NCI-H510A (cell line): ENCODE measurements around the gene FSTL5.
"Not testable (repeated sequence)": the region's sequence is repeated elsewhere in the genome, so short reads cannot be mapped to it uniquely, and the experiment has no call there.

ENCODE experiments used
- DNase-seq: peaks from one replicate; lab custom pipeline; 2025; lab: John Stamatoyannopoulos, UW

Gene FSTL5

DNA sequence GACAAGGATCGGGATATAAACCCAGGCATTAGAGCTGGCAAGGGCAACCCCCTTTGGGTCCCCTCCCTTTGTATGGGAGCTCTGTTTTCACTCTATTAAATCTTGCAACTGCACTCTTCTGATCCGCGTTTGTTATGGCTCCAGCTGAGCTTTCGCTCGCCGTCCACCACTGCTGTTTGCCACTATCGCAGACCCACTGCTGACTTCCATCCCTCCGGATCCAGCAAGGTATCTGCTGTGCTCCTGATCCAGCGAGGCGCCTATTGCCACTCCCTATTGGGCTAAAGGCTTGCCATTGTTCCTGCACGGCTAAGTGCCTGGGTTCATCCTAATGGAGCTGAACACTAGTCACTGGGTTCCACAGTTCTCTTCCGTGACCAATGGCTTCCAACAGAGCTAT, 59.9 kb downstream of the FSTL5 start:
- DNase-seq = not testable (repeated sequence)

DNA sequence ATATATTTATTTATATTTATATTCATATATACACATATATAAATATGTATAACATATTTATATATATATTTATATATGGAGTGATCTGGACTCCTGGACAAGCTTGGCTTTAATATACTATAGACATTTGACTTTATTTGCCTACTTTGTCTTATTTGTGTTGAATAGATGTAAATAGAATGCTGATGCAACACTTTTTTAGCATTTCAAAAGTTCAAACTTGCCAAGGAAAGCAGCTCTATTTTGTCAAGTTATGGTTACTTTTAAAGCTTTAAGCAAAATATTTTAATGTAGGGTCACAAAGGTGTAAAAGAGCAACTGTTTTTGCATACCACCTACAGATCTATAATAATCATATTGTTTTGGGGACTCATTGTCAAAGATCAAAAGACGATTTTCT, 61.1 kb downstream of the FSTL5 start:
- DNase-seq = no peak

DNA sequence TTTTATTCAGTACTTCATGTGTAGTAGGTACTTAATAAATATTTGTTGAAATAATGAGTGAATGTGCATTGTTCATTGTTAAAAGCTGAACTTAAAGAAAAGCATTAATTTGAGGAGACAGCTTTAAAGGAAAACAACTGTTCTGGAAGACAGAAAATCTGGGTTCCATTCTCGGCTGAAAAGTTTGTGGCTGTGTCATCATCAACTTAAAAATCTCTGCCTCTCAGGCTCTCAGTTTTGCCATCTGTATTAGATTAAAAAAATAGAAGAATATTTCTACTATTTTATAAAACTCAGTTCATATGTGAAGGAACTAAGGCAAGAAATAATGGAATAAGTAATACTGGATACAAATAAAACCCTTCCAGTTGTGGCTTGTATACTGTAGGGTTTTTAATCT, 62.5 kb downstream of the FSTL5 start:
- DNase-seq = no peak

DNA sequence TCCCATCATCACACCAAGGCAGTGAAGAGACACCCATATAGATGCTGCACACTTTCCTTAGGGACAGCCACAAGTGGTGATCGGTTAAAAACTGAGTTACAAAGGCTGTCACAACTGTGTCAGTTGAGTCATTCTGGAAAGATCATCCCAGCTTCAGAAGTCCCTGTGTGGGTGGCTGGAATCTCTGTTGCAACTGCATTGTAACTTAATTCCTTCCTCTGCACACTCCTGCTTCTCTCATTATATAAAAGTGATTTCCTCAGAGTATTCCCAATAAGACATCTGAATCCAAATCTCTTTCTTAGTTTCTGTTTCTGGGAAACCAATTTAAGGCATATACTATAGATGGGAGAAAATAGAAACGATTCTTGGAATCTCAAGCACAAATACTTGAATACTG, 88.1 kb downstream of the FSTL5 start:
- no peak for DNase-seq

DNA sequence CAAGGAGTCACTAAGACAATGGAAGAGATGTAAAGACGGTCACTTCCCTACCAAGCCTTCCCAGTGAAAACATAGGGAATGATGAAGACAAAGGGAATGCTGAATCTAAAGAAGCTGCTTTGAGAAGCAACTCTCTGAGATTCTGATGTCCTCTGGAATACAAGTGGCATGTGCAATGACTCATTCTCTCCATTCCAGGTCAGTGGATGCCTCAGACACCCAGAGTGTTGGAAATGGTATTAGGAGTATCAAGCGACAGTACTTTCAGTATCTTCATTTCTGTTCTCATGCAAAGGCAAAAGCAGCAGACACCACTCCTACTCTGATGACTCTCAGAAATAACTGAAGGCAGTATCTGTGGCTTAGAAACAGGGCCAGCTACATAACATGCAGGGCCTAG, 102.6 kb downstream of the FSTL5 start:
- no peak for DNase-seq

DNA sequence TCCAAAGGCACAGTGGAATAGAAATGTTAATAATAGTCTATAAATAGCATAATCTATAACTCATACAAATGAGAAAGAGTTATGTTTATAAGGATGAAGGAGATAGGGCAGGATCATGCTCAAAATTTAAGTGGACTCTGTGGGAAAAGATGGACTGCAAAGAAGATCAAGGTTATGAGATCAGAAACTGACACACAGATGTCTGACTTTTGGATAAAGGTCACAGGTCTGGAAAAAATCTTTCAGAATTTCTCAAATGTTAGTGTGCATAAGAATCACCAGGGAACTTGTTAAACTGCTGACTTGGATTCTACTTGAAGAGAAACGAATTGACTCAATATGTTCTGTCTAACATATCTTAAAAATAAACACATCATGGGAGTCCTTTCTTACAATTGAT, 104.1 kb downstream of the FSTL5 start:
- DNase-seq = no peak

DNA sequence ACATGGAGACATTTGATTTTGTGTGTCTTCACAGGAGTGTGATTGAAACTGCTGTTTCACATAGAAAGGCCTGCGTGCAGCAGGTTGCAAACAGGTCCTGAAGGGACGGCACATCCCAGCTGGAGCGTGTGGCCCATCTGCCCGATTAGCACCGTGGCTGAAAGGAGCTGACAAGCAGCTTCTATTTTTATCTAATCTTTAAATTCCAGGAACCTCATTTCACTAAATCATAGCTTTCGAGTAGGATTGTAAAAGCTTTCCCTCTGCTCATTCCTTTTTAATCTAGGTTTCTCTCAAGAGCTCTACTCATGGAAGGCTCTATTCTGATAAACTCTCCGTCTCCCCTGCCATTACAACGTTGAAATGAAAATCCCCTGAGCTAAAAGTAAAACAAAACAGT, 106.8 kb downstream of the FSTL5 start:
- DNase-seq = no peak

DNA sequence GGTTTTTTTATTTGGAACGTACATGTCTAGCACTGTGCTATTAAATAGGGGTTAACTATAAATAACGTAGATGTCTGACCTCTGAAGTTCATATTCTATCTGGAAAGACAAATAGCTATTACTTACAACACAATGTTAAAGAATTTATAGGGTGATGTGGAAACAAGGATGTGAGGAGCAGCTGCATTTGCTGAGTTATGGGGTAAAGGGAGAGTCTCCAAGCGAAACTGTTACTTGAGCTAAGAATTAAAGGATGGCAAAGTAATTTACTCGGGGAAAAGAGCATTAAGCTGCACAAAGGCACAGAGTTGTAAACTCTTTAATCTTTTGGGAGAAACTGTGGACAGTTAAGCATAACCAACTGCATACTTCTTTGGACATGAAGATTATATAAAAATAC, 117.7 kb downstream of the FSTL5 start:
- no peak for DNase-seq

DNA sequence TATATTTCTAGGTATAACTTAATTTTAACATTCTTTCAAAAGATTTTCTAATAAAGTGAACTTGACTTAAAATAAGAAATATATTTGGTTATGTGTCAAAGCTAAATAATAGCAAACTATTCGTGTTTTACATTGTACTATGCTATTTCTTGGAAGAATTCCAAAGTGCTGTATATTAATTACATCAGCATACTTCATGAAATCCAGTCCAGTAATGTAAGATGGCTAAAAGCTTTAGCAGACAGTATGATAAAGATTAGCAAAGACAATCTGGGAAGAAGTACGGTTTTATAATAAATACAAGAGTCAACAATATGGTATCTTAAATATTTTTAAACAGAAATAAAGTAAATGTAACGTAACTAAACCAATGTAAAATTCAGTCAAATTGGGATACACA, 125.7 kb downstream of the FSTL5 start:
- DNase-seq = no peak

DNA sequence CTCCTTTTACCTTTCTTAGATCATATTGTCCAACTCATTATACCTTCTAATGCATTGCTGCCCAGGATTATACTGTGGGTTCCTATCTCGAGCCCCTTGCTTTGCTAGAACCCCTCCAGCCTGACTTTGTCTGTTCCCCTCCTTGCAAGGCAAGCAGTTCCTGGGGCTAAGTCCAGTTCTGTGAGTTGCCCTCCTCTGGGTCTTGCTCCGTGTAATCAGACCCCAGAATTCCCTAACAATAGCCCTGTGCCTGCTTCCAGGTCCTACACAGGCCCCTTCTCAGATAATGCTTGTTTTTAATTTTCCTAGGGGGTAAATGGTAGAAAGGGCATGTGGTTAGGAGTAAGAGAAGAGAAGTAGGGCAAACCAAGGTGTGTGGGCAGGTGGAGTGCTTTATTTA, 145.9 kb downstream of the FSTL5 start:
- no peak for DNase-seq

DNA sequence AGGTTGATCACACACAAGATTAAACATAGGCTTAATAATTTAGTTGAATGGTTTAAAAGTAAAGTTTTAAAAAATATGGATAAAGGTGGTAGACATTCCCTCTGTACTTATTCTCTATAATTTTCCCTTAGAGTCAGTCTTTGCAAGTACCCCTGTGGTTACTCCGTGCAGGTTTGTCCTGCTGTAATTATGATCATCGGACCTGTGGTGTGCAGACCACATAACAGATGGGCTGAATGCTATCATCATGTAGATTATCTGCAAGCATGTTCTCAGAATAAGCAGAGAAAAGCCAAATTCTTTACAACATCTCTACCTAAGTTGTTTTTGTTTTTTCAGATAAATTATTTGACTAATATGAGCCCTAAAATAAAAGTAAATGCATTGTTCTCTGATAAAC, 146.8 kb downstream of the FSTL5 start:
- DNase-seq = no peak

DNA sequence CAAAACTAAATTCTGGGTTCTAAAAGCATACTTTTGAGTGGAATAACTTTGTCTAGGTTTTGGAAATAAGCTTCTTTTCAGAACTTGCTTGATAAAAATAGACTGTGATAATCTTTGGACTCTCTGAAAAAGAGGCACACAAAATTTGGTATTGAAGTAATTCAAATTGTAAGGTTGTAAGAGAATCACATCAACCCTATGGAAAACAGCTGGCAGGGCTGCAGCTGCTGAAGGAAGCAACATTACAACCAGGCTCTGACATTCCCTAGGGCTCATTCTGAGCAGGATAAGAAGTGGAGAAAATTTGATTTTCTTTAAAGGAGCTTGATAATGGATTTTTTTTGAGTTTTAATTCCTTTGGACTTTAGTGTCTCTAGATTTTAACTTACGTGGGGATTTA, 147.6 kb downstream of the FSTL5 start:
- DNase-seq = no peak

DNA sequence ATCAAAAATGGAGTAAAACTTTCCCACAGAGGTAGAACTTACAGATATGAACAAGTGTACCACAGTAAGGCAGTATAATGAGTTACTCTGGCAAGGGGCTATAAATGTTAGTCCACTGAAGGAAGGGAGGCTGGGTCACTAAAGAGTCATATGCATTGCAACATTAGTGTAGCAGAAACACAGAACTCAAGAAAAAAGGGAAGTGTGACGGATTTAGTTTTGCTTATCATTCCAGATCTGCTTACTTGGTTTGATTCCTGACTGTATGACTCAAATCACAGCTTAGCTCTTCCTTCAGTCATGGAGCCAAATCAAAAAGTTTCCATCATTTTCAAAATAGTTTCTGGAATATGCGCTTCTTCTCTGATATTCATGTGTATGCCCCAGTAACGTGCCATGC, 148.7 kb downstream of the FSTL5 start:
- no peak for DNase-seq

DNA sequence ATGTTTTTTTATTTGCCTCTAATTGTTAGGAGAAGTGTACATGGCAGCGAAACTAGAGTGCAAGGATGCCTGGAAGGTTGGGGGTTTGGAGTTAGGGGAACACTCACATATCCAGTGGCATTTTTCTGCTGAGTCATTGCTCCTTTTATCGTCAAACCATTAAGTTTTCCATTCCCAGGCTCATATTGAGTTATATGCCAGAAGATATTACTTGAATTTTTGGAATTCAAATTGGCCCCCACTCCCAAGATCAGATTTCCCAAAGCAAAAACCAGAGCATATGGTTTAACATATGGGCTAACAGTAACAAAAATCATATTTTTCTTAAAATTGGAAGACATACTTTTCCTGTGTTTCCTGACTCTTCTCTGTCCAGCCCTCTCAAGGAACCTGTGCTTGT, 152.7 kb downstream of the FSTL5 start:
- no peak for DNase-seq

DNA sequence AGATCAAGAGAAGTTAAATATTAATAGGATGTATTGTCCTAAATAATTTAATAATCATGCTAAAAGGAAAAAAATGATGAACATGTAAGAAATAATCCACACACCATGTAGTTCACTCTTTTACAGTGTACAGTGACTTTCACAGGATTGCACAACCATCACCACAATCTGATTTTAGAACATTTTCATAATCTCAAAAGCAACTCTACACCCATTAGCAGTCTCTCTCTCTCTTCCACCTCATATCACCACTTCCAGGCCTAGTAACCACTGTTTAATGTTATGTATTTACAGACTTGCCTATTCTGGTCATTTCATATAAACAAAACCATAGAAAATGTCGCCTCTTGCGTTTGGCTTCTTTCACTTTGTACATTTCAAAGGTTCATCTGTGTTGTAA, 153.4 kb downstream of the FSTL5 start:
- no peak for DNase-seq

DNA sequence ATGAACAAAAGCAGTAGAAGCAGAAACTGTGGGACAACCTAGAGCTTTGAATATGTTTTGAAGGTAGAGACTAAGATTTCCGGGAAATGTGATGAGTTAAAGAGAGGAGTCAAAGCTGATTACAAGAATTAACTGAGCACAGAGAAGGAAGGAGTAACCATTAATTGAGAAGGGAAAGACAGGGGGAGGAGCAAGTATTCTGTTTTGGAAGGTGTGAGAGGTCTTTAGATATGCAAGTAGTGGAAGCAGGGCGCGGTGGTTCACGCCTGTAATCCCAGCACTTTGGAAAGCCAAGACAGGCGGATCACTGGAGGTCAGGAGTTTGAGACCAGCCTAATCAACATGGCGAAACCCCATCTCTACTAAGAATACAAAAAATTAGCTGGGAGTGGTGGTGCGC, 171.5 kb downstream of the FSTL5 start:
- DNase-seq = no peak

DNA sequence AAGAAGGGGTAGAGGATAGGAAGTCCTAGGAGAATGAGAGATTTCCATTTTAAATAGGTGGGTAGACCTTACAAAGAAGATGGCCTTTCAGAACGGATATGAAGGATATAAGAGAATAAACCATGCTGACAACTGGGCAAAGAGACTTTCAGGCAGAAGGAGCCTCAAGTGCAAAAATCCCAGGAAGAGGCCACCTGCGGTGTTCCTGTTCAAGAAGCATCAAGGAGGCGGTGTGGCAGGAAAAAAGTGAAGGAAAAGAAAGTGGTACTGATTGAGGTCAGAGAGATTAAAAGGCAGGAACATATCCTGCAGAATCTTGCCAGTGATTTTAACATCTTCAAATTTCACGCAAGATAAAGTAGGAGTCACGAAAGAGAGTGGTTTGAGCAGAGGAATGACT, 172.0 kb downstream of the FSTL5 start:
- DNase-seq = no peak

DNA sequence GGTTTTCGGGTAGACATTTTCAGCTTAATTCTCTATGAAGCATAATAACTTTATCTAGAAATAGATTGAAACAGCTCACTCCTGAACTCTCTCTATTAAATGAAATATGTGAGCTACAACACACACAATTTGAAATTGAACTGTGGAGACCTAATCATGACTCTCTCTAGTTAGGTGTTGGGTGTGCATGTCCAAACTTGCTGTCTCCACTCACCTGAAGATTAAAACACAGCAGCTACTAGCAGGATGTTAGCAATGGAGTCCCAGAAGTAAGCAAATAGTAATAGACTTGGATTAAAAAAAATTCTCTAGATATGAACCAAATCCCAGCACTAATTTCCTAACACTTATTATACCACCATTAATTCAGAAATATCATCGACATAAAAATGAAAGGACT, 173.1 kb downstream of the FSTL5 start:
- no peak for DNase-seq

DNA sequence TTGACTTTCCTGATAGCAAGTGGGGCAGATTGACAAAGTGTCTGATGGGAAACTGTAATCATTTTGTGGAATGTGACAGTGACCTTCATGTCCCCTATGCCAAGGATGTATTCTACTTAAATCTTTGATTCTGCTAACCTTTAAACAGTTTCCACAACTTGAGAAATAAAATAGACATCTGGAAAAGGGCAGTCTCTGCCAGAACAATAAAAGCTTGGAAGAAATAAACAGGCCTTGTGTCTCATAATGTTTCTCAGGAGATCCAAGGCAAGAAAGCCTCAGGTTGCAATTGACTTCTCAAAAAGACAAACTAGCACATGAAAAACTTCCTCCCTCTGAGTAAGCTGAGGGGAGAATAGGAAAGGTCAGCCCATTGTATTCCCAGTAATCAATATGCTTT, 174.9 kb downstream of the FSTL5 start:
- DNase-seq = no peak

DNA sequence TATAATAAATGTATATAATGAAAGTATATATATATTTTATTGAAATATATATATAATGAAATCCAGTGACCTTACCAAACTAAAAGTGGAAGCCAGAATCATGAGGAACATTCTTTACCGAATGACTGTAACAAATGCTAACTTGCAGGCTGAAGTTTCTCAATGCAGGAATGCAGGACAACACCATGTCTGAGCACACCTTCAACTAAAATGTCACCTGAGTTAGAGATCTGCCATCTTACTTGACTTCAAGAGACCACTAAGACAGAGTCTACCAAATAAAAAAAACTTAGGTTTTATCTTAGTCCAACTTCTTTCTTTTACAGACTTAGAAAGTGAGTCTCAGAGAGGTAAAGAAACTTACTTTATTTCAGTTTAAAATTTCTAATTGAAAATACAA, 176.2 kb downstream of the FSTL5 start:
- no peak for DNase-seq

DNA sequence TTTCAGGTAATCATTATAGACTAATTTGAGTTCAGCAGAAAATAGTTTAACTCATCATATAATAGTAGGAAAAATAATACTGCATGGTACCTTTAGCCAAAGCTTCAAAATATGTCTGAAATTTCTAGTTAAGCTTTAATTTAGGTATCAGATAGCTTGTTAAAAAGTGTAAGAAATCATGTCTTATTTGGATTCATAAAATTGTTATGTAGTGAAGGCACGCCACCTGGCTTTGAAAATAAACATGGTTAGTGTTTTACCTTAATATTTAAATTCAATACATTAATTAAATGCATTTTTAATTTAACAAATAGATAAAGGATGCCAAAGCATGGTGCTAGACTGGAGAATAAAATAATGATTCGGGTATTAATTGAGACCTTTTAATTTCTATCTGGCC, 211.4 kb downstream of the FSTL5 start:
- no peak for DNase-seq

DNA sequence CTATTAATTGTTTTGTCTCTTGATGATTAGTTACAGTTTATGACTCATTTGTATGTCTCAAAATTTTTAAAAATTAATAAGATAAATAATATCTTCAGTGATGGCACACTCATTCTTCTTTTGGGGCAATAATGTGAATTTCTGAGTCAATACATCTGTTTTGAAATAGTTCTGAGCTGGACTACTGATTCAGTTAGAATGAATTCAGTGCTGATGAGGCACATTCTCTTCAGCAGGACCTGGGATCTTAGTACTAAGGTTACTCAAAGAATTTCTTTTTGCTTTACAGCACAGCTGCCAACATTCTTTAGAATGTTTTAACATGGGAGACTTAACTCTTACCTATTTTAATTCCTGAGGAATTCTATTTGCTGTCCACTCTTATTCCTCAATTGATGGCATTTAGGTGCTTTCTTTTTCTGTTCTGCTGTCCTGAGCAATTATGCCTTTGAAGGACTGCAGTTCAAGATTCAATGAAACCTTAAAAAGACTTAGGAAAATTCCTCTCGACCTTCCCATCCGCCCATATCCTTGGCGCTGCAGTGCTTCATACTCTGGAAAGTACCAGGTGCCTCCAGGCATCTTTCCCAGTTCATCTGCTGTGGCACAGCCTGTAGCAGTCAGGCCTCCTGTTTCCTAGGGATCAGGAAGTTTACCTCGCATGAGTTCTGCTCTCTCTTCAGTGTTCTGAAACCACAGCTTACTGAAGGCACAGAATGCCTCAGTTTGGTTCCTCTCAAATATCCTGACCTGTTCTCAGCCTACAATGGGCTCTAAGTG, 213.7 kb downstream of the FSTL5 start:
- no peak for DNase-seq

DNA sequence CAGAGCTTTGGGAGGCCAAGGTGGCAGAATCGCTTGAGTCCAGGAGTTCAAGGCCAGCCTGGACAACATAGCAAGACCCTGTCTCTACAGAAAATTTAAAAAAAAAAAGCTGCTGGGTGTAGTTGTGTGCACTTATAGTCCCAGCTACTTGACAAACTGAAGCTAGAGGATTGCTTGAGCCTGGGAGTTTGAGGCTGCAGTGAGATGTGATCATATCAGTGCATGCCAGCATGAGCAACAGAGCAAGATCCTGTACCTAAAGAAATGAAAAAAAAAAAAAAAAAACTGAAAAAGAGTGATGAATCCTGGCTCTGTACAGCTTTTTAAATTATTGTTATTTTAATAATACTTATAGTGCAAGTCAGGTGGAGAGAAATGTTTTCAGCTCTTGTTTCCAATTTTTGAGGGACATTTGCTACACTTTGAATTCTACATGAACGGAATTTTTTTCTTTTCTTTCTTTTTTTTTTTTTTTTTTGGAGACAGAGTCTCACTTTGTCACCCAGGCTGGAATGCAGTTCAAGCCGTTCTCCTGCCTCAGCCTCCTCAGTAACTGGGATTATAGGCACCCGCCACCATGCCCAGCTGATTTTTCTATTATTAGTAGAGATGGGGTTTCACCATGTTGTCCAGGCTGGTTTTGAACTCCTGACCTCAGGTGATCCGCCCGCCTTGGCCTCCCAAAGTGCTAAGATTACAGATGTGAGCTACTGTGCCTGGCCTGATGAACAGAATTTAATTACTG, 215.6 kb downstream of the FSTL5 start:
- DNase-seq = no peak

DNA sequence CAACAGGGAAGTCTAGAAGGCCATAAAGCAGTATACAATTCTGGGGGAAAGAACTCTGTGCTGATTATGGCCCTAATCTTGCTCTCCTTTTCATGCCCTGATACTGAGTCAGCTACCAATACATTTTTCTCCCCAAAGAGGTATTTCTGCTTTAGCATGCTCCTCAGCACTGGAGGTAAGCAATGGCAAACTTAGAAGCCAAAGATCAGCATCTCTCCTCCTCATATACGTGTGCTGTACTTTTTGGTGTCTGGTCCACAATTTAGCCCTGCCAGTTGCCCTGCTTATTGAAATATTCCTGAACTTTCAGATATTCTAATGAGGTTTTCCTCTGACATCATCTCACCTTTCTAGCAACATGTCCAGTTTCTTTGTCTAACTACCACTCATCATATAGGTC, 226.2 kb downstream of the FSTL5 start:
- DNase-seq = no peak
